ENCODE measurements around the gene EYS. TPM values are rescaled to one million over a fixed set of nuclear protein-coding genes. Genes with fewer than 3 reads are reported as not detected.

Gene EYS
- total RNA-seq, 1 experiment from 2014 or later, result not detected

GRCh38 chr6:64696053-64696452, 1011.0 kb downstream of the EYS start:
- ChIA-PET RAD21 (ENCODE audit: low non-redundant PET in 1 of 2, low total read pairs in 2 of 2, uncharacterized antibody in 2 of 2, unreplicated experiment in 2 of 2) (no interaction called here), CTCF (no interaction called here), POLR2A (no interaction called here)
- Histone ChIP-seq H3K9me2 (ENCODE audit: insufficient read depth) (no peaks in the 10 kb centered on the region), H3K27ac (ENCODE audit: low read depth, low read length) (no peak overlapping the region), H3K4me3 (replicated peaks in 1 of 2; ENCODE audit: low read depth in 1 of 2, low read length in 2 of 2) (no peak overlapping the region), H3K27me3 (ENCODE audit: insufficient read depth, low read length) (no peaks in the 10 kb centered on the region), H3K4me1 (ENCODE audit: control insufficient read depth in 1 of 2, insufficient read depth in 2 of 2, low read length in 2 of 2) (no peaks in the 10 kb centered on the region), H3K4me2 (ENCODE audit: low read length) (no peak overlapping the region), H4K20me1 (ENCODE audit: insufficient read depth) (no peaks in the 10 kb centered on the region), H3K9ac (ENCODE audit: low read length) (no peak overlapping the region), H3K79me2 (ENCODE audit: insufficient read depth, low read length) (no peaks in the 10 kb centered on the region), H3K9me3 (ENCODE audit: control insufficient read depth in 1 of 2, insufficient read depth in 1 of 2, low read depth in 1 of 2, low read length in 2 of 2) (peaks cover 6 to 12% of the 10 kb centered on the region in 2 experiments; a peak in 3 of 4 replicates), H3K36me3 (ENCODE audit: control insufficient read depth in 1 of 2, insufficient read depth in 2 of 2, low read length in 2 of 2) (no peaks in the 10 kb centered on the region), H2AFZ (ENCODE audit: low read depth, low read length, poor library complexity, severe bottlenecking) (no peak overlapping the region)
- intact Hi-C loops (cut with micrococcal nuclease), result no loop called here
- TF ChIP-seq TCF7L2 (IDR thresholded peaks at IDR 0.05; ENCODE audit: borderline replicate concordance, extremely low read depth, insufficient read depth, insufficient read length), result no peak
- no peak for TF ChIP-seq SIN3A (IDR thresholded peaks at IDR 0.05; ENCODE audit: low read depth)
- TF ChIP-seq RAD21 (IDR thresholded peaks at IDR 0.05; ENCODE audit: low read depth), result no peak
- no peak for TF ChIP-seq YY1 (IDR thresholded peaks at IDR 0.05; ENCODE audit: extremely low read depth, insufficient replicate concordance, low read depth, low read length)
- TF ChIP-seq POLR2AphosphoS5 (IDR thresholded peaks at IDR 0.05; ENCODE audit: low read depth, low read length), result no peak
- no peak for TF ChIP-seq SRF (IDR thresholded peaks at IDR 0.05; ENCODE audit: low read depth)
- TF ChIP-seq ATF3 (IDR thresholded peaks at IDR 0.05), result no peak
- DNase-seq (ENCODE audit: low read depth, low spot score), result no peak
- ATAC-seq, result no peak
- BruUV-seq (replicated peaks), result no TSS peak

- H3K27ac ChIP-seq (ENCODE audit: low read depth, low read length), result no peak overlapping the region
- no peaks in the 10 kb centered on the region for H3K79me2 ChIP-seq (ENCODE audit: insufficient read depth, low read length)
- intact Hi-C loops (cut with micrococcal nuclease), result no loop called here
- RAD21 ChIA-PET (ENCODE audit: low non-redundant PET in 1 of 2, low total read pairs in 2 of 2, uncharacterized antibody in 2 of 2, unreplicated experiment in 2 of 2), result no interaction called here
- CTCF ChIA-PET, result no interaction called here
- no peak for TF ChIP-seq ZBTB33 (IDR thresholded peaks at IDR 0.05; ENCODE audit: extremely low read depth, insufficient replicate concordance, low read length)
- no peaks in the 10 kb centered on the region for H3K27me3 ChIP-seq (ENCODE audit: insufficient read depth, low read length)
- no peaks in the 10 kb centered on the region for H3K36me3 ChIP-seq (ENCODE audit: control insufficient read depth in 1 of 2, insufficient read depth in 2 of 2, low read length in 2 of 2)
- H3K9ac ChIP-seq (ENCODE audit: low read length), result no peak overlapping the region
- no peak overlapping the region for H2AFZ ChIP-seq (ENCODE audit: low read depth, low read length, poor library complexity, severe bottlenecking)
- H3K9me3 ChIP-seq (ENCODE audit: control insufficient read depth in 1 of 2, insufficient read depth in 1 of 2, low read depth in 1 of 2, low read length in 2 of 2), result peaks cover 6 to 12% of the 10 kb centered on the region in 2 experiments; a peak in 3 of 4 replicates
- no TSS peak for BruUV-seq (replicated peaks)
- no peaks in the 10 kb centered on the region for H4K20me1 ChIP-seq (ENCODE audit: insufficient read depth)
- no peak overlapping the region for H3K4me2 ChIP-seq (ENCODE audit: low read length)
- H3K4me1 ChIP-seq (ENCODE audit: control insufficient read depth in 1 of 2, insufficient read depth in 2 of 2, low read length in 2 of 2), result no peaks in the 10 kb centered on the region
- H3K9me2 ChIP-seq (ENCODE audit: insufficient read depth), result no peaks in the 10 kb centered on the region
- H3K4me3 ChIP-seq (replicated peaks in 1 of 2; ENCODE audit: low read depth in 1 of 2, low read length in 2 of 2), result no peak overlapping the region
- no peak for DNase-seq (ENCODE audit: low read depth, low spot score)
- POLR2A ChIA-PET, result no interaction called here
- no peak for ATAC-seq
Measured at GRCh38 chr6:64694356-64694755, 1012.7 kb downstream of the EYS start.
